HG02943 (cell line): ENCODE results near the gene RFC4.

Experiments
- ATAC-seq: cut with Tn5 transposase; IDR thresholded peaks from one replicate; pipeline ENCODE4 v1.9.1; 2021; ENCODE audit warnings: mild to moderate bottlenecking, low read depth, moderate library complexity; ENCODE audit not compliant: unreplicated experiment

Gene RFC4

GRCh38 chr3:186754871-186755270 lies 51.4 kb downstream of the RFC4 start:
- no peak for ATAC-seq

- ATAC-seq: no peak
These were observed 52.3 kb downstream of the RFC4 start for GRCh38 chr3:186754006-186754405.

- ATAC-seq: no peak
These were observed 54.8 kb downstream of the RFC4 start for GRCh38 chr3:186751480-186751879.

GRCh38 chr3:186750316-186750715 lies 56.0 kb downstream of the RFC4 start:
- no peak for ATAC-seq

GRCh38 chr3:186746008-186746407 lies 60.3 kb downstream of the RFC4 start:
- no peak for ATAC-seq

- ATAC-seq: no peak
These were observed 62.6 kb downstream of the RFC4 start for GRCh38 chr3:186743666-186744065.

- ATAC-seq: no peak
These were observed 63.5 kb downstream of the RFC4 start for GRCh38 chr3:186742618-186743380.
